Measurements from ENCODE around the gene C1orf146.

DNA sequence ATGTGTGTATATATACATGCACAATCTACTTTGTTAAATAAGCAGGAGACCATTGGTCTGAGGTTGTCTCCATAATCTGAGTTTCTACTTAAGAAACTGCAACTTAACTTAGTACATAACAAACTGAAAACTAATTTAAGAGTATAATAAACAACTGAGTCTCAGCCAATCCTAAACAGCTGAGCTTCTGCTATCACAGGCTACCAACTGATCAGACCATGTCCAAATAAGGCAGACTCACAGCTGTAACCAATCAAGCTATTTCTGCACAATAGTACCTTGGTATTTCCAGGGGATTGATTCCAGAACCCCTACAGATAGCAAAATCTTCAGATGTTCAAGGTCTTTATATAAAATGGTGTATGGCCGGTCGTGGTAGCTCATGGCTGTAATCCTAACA lies 26.0 kb upstream of the C1orf146 start:
- TF ChIP-seq POLR2A (IDR thresholded peaks at IDR 0.05) (no peak), CTCF (IDR thresholded peaks at IDR 0.05) (no peak)

Data from testis (tissue), 2 donors.